OCI-LY3 (cell line): ENCODE measurements around the gene TOLLIP.

Source experiments
- CTCF ChIP-seq: fragments of 200-600, 300-600 bp; sonication (generic); IDR thresholded peaks from 2 replicates; pipeline ENCODE4 v1.5.1; 2014; ENCODE audit warnings: antibody characterized with exemption, low read length, low read depth
- EZH2phosphoT487 ChIP-seq: fragments of 200-600 bp; shearing (Covaris generic); IDR thresholded peaks from 2 replicates; pipeline ENCODE4 v1.6.1; 2018; ENCODE audit warnings: antibody characterized with exemption, mixed run types, low read depth

- TF ChIP-seq CTCF (no peak), EZH2phosphoT487 (no peak)
These were observed 8.0 kb upstream of the TOLLIP start for GRCh38 chr11:1317432-1317831.
